Measurements from ENCODE around the gene ADPRS. TPM values are rescaled to one million over a fixed set of nuclear protein-coding genes. Genes with fewer than 3 reads are reported as not detected.

Gene ADPRS
- total RNA-seq, 1 donor from 2014 or later = 30.0 TPM

DNA sequence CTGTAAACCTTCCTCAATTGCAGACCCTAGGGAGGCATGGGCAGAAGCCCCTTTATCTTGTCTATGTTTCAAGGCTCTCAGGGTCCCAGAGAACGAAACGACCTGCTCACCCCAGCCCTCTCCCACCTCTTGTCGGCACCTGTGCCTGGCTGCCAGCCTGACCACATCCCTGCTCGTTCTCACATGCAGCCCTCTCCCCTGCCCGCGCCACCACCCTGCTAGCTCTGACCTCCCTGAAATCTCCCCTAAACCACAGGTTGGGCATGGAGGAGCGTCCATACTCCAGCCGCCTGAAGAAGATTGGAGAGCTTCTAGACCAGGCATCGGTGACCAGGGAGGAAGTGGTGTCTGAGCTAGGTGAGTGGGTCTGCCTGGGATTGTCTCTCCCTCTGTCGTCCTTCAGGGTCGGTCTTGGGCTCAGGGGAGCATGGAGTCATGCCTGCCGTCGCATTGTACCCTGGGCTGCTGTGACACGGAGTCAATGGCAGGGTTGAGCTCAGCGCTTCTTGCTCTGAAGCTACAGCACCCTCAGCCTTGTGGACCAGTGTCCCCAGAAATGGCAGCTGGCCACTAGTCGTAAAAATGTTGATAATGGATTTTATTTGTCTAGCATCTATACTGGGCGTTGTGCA, 3.6 kb downstream of the ADPRS start:
- TF ChIP-seq, protein P1, sequence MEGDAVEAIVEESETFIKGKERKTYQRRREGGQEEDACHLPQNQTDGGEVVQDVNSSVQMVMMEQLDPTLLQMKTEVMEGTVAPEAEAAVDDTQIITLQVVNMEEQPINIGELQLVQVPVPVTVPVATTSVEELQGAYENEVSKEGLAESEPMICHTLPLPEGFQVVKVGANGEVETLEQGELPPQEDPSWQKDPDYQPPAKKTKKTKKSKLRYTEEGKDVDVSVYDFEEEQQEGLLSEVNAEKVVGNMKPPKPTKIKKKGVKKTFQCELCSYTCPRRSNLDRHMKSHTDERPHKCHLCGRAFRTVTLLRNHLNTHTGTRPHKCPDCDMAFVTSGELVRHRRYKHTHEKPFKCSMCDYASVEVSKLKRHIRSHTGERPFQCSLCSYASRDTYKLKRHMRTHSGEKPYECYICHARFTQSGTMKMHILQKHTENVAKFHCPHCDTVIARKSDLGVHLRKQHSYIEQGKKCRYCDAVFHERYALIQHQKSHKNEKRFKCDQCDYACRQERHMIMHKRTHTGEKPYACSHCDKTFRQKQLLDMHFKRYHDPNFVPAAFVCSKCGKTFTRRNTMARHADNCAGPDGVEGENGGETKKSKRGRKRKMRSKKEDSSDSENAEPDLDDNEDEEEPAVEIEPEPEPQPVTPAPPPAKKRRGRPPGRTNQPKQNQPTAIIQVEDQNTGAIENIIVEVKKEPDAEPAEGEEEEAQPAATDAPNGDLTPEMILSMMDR (IDR thresholded peaks at IDR 0.05; ENCODE audit: unreplicated experiment) = no peak
- Mint-ChIP-seq H3K27ac (no peak overlapping the region), H3K4me3 (ENCODE audit: low read depth) (no peak overlapping the region), H3K4me1 (ENCODE audit: low read depth) (peaks cover 10% of the 10 kb centered on the region), H3K9me3 (ENCODE audit: low read depth) (no peaks in the 10 kb centered on the region), H3K36me3 (ENCODE audit: insufficient read depth) (peaks cover 1% of the 10 kb centered on the region), H3K27me3 (no peaks in the 10 kb centered on the region)
- no peak for DNase-seq (ENCODE audit: low spot score, unreplicated experiment)

DNA sequence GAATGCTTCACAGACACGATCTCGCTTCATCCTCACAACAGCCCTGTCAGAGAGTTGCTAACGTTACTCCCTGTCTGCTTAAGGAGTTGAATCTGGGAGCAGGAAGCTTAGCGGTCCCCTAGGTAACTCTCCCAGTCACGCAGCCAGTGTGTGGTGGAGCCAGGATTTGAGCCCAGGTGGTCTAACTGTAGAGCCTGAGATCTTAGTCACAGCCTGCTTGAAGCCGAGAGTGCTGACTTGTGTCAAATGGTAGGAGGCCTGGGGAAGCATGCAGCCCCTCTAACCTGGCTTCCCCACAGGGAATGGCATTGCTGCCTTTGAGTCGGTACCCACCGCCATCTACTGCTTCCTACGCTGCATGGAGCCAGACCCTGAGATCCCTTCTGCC, 4.1 kb downstream of the ADPRS start:
- Mint-ChIP-seq H3K9me3 (ENCODE audit: low read depth) (no peaks in the 10 kb centered on the region), H3K27me3 (no peaks in the 10 kb centered on the region), H3K27ac (no peak overlapping the region), H3K4me3 (ENCODE audit: low read depth) (no peak overlapping the region), H3K4me1 (ENCODE audit: low read depth) (peaks cover 10% of the 10 kb centered on the region), H3K36me3 (ENCODE audit: insufficient read depth) (peaks cover 1% of the 10 kb centered on the region)
- DNase-seq (ENCODE audit: low spot score, unreplicated experiment) = no peak
- TF ChIP-seq, protein P1 (IDR thresholded peaks at IDR 0.05; ENCODE audit: unreplicated experiment) = no peak

DNA sequence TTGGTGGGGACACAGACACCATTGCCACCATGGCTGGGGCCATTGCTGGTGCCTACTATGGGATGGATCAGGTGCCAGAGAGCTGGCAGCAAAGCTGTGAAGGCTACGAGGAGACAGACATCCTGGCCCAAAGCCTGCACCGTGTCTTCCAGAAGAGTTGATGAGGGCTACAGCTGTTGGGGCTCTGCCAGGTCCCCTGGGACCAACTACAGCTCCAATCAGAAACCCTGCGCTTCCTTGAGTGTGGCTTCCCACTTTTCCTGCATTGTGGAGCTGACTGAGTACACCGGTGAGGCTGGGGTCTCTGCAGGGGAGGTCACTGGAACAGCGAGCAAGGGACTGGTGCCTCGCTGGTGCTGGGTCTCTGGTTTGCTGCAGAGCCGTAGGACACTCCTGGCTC, 4.5 kb downstream of the ADPRS start:
- Mint-ChIP-seq H3K4me1 (ENCODE audit: low read depth) (peaks cover 10% of the 10 kb centered on the region), H3K4me3 (ENCODE audit: low read depth) (no peak overlapping the region)
- DNase-seq (ENCODE audit: low spot score, unreplicated experiment) = no peak

DNA sequence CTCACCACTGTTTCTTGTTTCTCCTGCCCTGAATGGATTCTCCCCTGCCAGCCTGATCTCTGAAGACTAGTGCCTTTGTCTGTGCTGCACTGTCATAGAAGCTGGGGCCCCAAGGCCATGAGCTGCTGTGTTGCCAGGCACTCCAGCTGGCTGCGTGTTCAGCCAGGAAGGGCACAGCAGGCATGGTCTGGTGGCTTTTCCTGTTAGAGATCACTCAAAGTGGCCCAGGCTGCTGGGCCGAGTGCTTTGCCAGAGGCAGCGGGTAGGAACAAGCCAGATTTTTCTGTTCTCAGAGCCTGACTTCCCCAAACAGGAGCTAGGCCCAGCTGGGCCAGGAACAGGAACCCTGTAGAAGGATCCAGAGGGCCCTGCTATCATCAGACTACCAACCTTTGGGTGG, 5.2 kb downstream of the ADPRS start:
- Mint-ChIP-seq H3K27ac (no peak overlapping the region), H3K4me1 (ENCODE audit: low read depth) (peaks cover 10% of the 10 kb centered on the region), H3K4me3 (ENCODE audit: low read depth) (no peak overlapping the region), H3K36me3 (ENCODE audit: insufficient read depth) (peaks cover 1% of the 10 kb centered on the region), H3K9me3 (ENCODE audit: low read depth) (no peaks in the 10 kb centered on the region), H3K27me3 (no peaks in the 10 kb centered on the region)
- DNase-seq (ENCODE audit: low spot score, unreplicated experiment) = no peak
- TF ChIP-seq, protein P1 (IDR thresholded peaks at IDR 0.05; ENCODE audit: unreplicated experiment) = no peak

More for the DNA sequence above, 4.5 kb downstream of the ADPRS start:
- TF ChIP-seq, protein P1 (IDR thresholded peaks at IDR 0.05; ENCODE audit: unreplicated experiment) = no peak
- H3K36me3 Mint-ChIP-seq (ENCODE audit: insufficient read depth) = peaks cover 1% of the 10 kb centered on the region
- no peaks in the 10 kb centered on the region for H3K27me3 Mint-ChIP-seq
- H3K27ac Mint-ChIP-seq = no peak overlapping the region
- no peaks in the 10 kb centered on the region for H3K9me3 Mint-ChIP-seq (ENCODE audit: low read depth)

DNA sequence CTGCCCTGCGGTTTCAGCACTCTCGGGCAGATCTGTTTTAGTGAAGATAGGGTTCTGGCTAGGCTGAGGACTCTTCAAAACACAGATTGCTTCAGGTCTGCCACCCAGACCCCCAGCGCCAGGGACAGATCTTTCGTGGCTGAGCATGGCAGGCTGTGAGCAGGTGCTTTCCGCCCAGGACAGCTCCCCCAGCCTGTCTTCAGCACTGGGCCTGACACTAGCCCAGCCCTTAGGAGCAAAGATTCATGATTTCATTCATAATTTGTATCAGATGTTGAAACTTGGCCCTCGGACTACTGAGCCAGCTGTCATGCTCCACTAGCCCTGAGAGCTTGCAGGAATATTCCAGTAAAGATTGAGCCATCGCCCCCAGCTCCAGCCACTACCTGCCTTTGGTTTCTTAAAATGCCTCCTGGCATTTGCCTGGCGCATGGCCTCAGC, 5.9 kb downstream of the ADPRS start:
- H3K4me3 Mint-ChIP-seq (ENCODE audit: low read depth) = no peak overlapping the region
- peaks cover 1% of the 10 kb centered on the region for H3K36me3 Mint-ChIP-seq (ENCODE audit: insufficient read depth)
- H3K4me1 Mint-ChIP-seq (ENCODE audit: low read depth) = peaks cover 4% of the 10 kb centered on the region
- no peak overlapping the region for H3K27ac Mint-ChIP-seq
- no peak for DNase-seq (ENCODE audit: low spot score, unreplicated experiment)
- no peaks in the 10 kb centered on the region for H3K27me3 Mint-ChIP-seq
- no peaks in the 10 kb centered on the region for H3K9me3 Mint-ChIP-seq (ENCODE audit: low read depth)
- TF ChIP-seq, protein P1 (IDR thresholded peaks at IDR 0.05; ENCODE audit: unreplicated experiment) = no peak
